Bronchial epithelial cell (primary cell): Measurements from ENCODE around the gene PHACTR4. TPM values are rescaled to one million over a fixed set of nuclear protein-coding genes. Genes with fewer than 3 reads are reported as not detected.
"Not testable (repeated sequence)": the region's sequence is repeated elsewhere in the genome, so short reads cannot be mapped to it uniquely, and the experiment has no call there.

Experiments
- DNase-seq: peaks from one replicate; pipeline ENCODE4 v3.0.0-alpha.2; 2010; ENCODE audit warnings: low read depth
- FAIRE-seq: peaks from 2 replicates; lab custom pipeline; 2011; peaks lifted over from hg19 to GRCh38; lab: Jason Lieb, UNC
- H3K27me3 ChIP-seq: 2 replicates; pipeline ENCODE4 v1.5.1; 2011; ENCODE audit warnings: low read length; ENCODE audit not compliant: control insufficient read depth, insufficient read depth
- H3K36me3 ChIP-seq: 2 replicates; pipeline ENCODE4 v1.5.1; 2011; ENCODE audit warnings: low read length; ENCODE audit not compliant: control insufficient read depth, insufficient read depth
- H3K4me3 ChIP-seq: 2 replicates; pipeline ENCODE4 v1.5.1; 2011; ENCODE audit warnings: mild to moderate bottlenecking, low read depth, low read length, control low read depth
- CTCF ChIP-seq: IDR thresholded peaks from 2 replicates; pipeline ENCODE4 v1.5.1; 2011; ENCODE audit warnings: mild to moderate bottlenecking, moderate library complexity, low read length, control low read depth, inconsistent platforms; ENCODE audit not compliant: insufficient read depth, severe bottlenecking
- total RNA-seq: library from RNA; depleted of rRNA; stranded (reverse); fragments of >200 nt; gene quantifications from 2 replicates; pipeline ENCODE4 v1.2.1, GENCODE V29; 2014

PHACTR4 gene
- total RNA-seq, 1 donor from 2014 or later: 3.2 TPM

GRCh38 chr1:28510970-28511440, 141.5 kb downstream of the PHACTR4 start:
- Histone ChIP-seq H3K36me3 (peaks cover 30% of the 10 kb centered on the region), H3K4me3 (no peak overlapping the region)
- FAIRE-seq: no peak

GRCh38 chr1:28512058-28512611, 142.6 kb downstream of the PHACTR4 start:
- H3K36me3 ChIP-seq: peaks cover 25% of the 10 kb centered on the region
- no peak overlapping the region for H3K4me3 ChIP-seq
- no peak for TF ChIP-seq CTCF
- FAIRE-seq (no peak), DNase-seq (peak; percentile 13)
- no peaks in the 10 kb centered on the region for H3K27me3 ChIP-seq

More at GRCh38 chr1:28510970-28511440, 141.5 kb downstream of the PHACTR4 start:
- no peaks in the 10 kb centered on the region for H3K27me3 ChIP-seq
- TF ChIP-seq CTCF: no peak
- DNase-seq: no peak

- not testable (repeated sequence) for DNase-seq, H3K4me3 ChIP-seq, H3K27me3 ChIP-seq, FAIRE-seq
- H3K36me3 ChIP-seq: peaks cover 15% of the 10 kb centered on the region
Measured at GRCh38 chr1:28514445-28514933, 144.9 kb downstream of the PHACTR4 start.

- no peak for DNase-seq
- TF ChIP-seq CTCF: no peak
- Histone ChIP-seq H3K4me3 (no peak overlapping the region), H3K36me3 (peaks cover 4% of the 10 kb centered on the region), H3K27me3 (no peaks in the 10 kb centered on the region)
- no peak for FAIRE-seq
Measured at GRCh38 chr1:28516518-28516956, 147.0 kb downstream of the PHACTR4 start.

GRCh38 chr1:28517649-28517999, 148.1 kb downstream of the PHACTR4 start:
- TF ChIP-seq CTCF: no peak
- DNase-seq (no peak), FAIRE-seq (no peak)
- Histone ChIP-seq H3K36me3 (peaks cover 4% of the 10 kb centered on the region), H3K4me3 (peak overlapping the region; percentile 60), H3K27me3 (no peaks in the 10 kb centered on the region)

- DNase-seq: peak; percentile 68
- Histone ChIP-seq H3K27me3 (no peaks in the 10 kb centered on the region), H3K36me3 (peaks cover 3% of the 10 kb centered on the region), H3K4me3 (peak overlapping the region; percentile 60)
- FAIRE-seq: no peak
- peak; percentile 96 for TF ChIP-seq CTCF
Measured at GRCh38 chr1:28518000-28518744, 148.6 kb downstream of the PHACTR4 start.
